ENCODE results near the gene HNRNPH1. TPM values are rescaled to one million over a fixed set of nuclear protein-coding genes. Genes with fewer than 3 reads are reported as not detected.

The HNRNPH1 gene
- total RNA-seq, 1 experiment from 2014 or later, result 940 TPM

GRCh38 chr5:179599973-179600372, 23.5 kb downstream of the HNRNPH1 start:
- no peaks in the 10 kb centered on the region for H3K27me3 ChIP-seq (replicated peaks; ENCODE audit: control insufficient read depth, insufficient read depth, low read length)
- CTCF ChIA-PET, result no interaction called here
- TF ChIP-seq CTCF (IDR thresholded peaks at IDR 0.05; ENCODE audit: insufficient read depth in 1 of 2, low read depth in 1 of 2, low read length in 1 of 2, severe bottlenecking in 1 of 2, unreplicated experiment in 1 of 2), result no peak
- H3K4me1 ChIP-seq, result no peaks in the 10 kb centered on the region
- no peaks in the 10 kb centered on the region for H3K9me3 Mint-ChIP-seq (ENCODE audit: unreplicated experiment)
- H3K27ac Mint-ChIP-seq (ENCODE audit: unreplicated experiment), result no peak overlapping the region
- no peaks in the 10 kb centered on the region for H3K4me1 Mint-ChIP-seq (ENCODE audit: low read depth, unreplicated experiment)
- no TSS peak for BruUV-seq (replicated peaks)
- peaks cover 88% of the 10 kb centered on the region for H3K36me3 Mint-ChIP-seq (ENCODE audit: insufficient read depth, unreplicated experiment)
- DNase-seq, result no peak
- H3K27me3 Mint-ChIP-seq (ENCODE audit: insufficient read depth, unreplicated experiment), result no peaks in the 10 kb centered on the region
- no peak overlapping the region for H3K4me3 ChIP-seq (ENCODE audit: low read depth, low read length)
- H3K4me3 Mint-ChIP-seq (ENCODE audit: unreplicated experiment), result no peak overlapping the region
- POLR2A ChIA-PET, result interaction anchor here (0.6 kb wide), 1 partner anchor 14 kb away, joined by 4 read pairs; no protein-coding TSS in a partner anchor
- intact Hi-C loops (cut with micrococcal nuclease; ENCODE audit: unreplicated experiment), result no loop called here
- H3K36me3 ChIP-seq (ENCODE audit: control insufficient read depth, insufficient read depth, low read length), result no peaks in the 10 kb centered on the region; the same call in 1 of the 2 replicates
- H3K9me3 ChIP-seq, result no peaks in the 10 kb centered on the region

DNA sequence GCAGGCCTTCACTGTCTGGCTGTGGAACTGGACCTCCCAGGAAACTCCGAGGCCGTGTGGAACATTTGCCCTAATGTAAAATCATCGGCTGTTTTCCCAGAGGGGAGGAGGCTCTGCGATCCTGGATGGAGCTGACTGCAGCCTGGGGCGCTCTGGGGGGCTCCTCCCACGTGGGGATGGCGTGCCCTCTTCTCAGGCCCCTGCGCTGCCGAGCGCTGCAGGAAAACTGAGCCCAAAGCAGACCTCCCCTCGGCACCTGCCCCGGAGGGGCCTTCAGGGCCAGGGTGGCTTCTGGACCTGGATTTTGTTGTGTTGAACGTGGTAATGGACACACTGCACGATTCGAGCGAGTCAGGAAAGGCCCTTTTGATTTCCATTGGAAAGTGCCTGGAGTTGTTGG, 23.9 kb downstream of the HNRNPH1 start:
- intact Hi-C loops (cut with micrococcal nuclease; ENCODE audit: unreplicated experiment), result no loop called here
- Mint-ChIP-seq H3K4me1 (ENCODE audit: low read depth, unreplicated experiment) (no peaks in the 10 kb centered on the region), H3K36me3 (ENCODE audit: insufficient read depth, unreplicated experiment) (peaks cover 88% of the 10 kb centered on the region), H3K9me3 (ENCODE audit: unreplicated experiment) (no peaks in the 10 kb centered on the region), H3K27me3 (ENCODE audit: insufficient read depth, unreplicated experiment) (no peaks in the 10 kb centered on the region), H3K4me3 (ENCODE audit: unreplicated experiment) (no peak overlapping the region), H3K27ac (ENCODE audit: unreplicated experiment) (no peak overlapping the region)
- no peaks in the 10 kb centered on the region for H3K9me3 ChIP-seq
- BruUV-seq (replicated peaks), result no TSS peak
- no peak for TF ChIP-seq CTCF (IDR thresholded peaks at IDR 0.05; ENCODE audit: insufficient read depth in 1 of 2, low read depth in 1 of 2, low read length in 1 of 2, severe bottlenecking in 1 of 2, unreplicated experiment in 1 of 2)
- no peaks in the 10 kb centered on the region; the same call in 1 of the 2 replicates for H3K36me3 ChIP-seq (ENCODE audit: control insufficient read depth, insufficient read depth, low read length)
- H3K4me3 ChIP-seq (ENCODE audit: low read depth, low read length), result no peak overlapping the region
- no peaks in the 10 kb centered on the region for H3K4me1 ChIP-seq
- H3K27me3 ChIP-seq (replicated peaks; ENCODE audit: control insufficient read depth, insufficient read depth, low read length), result no peaks in the 10 kb centered on the region
- CTCF ChIA-PET, result no interaction called here
- POLR2A ChIA-PET, result interaction anchor here (0.6 kb wide), 1 partner anchor 15 kb away, joined by 4 read pairs; no protein-coding TSS in a partner anchor
- no peak for DNase-seq

GRCh38 chr5:179599100-179599499, 24.4 kb downstream of the HNRNPH1 start:
- no peaks in the 10 kb centered on the region for H3K27me3 Mint-ChIP-seq (ENCODE audit: insufficient read depth, unreplicated experiment)
- no peaks in the 10 kb centered on the region for H3K4me1 ChIP-seq
- H3K27ac Mint-ChIP-seq (ENCODE audit: unreplicated experiment), result no peak overlapping the region
- no peak for TF ChIP-seq CTCF (IDR thresholded peaks at IDR 0.05; ENCODE audit: insufficient read depth in 1 of 2, low read depth in 1 of 2, low read length in 1 of 2, severe bottlenecking in 1 of 2, unreplicated experiment in 1 of 2)
- H3K4me3 Mint-ChIP-seq (ENCODE audit: unreplicated experiment), result no peak overlapping the region
- peaks cover 88% of the 10 kb centered on the region for H3K36me3 Mint-ChIP-seq (ENCODE audit: insufficient read depth, unreplicated experiment)
- DNase-seq, result no peak
- no peaks in the 10 kb centered on the region for H3K4me1 Mint-ChIP-seq (ENCODE audit: low read depth, unreplicated experiment)
- H3K4me3 ChIP-seq (ENCODE audit: low read depth, low read length), result no peak overlapping the region
- intact Hi-C loops (cut with micrococcal nuclease; ENCODE audit: unreplicated experiment), result no loop called here
- no TSS peak for BruUV-seq (replicated peaks)
- no peaks in the 10 kb centered on the region for H3K9me3 Mint-ChIP-seq (ENCODE audit: unreplicated experiment)
- no peaks in the 10 kb centered on the region for H3K27me3 ChIP-seq (replicated peaks; ENCODE audit: control insufficient read depth, insufficient read depth, low read length)
- H3K9me3 ChIP-seq, result no peaks in the 10 kb centered on the region
- POLR2A ChIA-PET, result no interaction called here
- H3K36me3 ChIP-seq (ENCODE audit: control insufficient read depth, insufficient read depth, low read length), result no peaks in the 10 kb centered on the region; the same call in 1 of the 2 replicates
- CTCF ChIA-PET, result no interaction called here

All from Caco-2 (cell line).